ENCODE measurements around the gene TRMT10C. TPM values are rescaled to one million over a fixed set of nuclear protein-coding genes. Genes with fewer than 3 reads are reported as not detected.

Gene TRMT10C
- total and polyA plus RNA-seq, 2 donors (not counting 1 experiment from before 2014, with no cell fraction given): 20.6 to 23.8 TPM

GRCh38 chr3:101574388-101575112, 12.9 kb downstream of the TRMT10C start:
- no peaks in the 10 kb centered on the region for H4K20me1 ChIP-seq (ENCODE audit: control insufficient read depth, extremely low read depth, insufficient read depth, low read length)
- peak overlapping the region; percentile 47 for H2AFZ ChIP-seq (ENCODE audit: low read length)
- DNase-seq (ENCODE audit: low read depth in 2 of 2): peak; percentile 61 to 67
- H3K9me3 ChIP-seq (ENCODE audit: control insufficient read depth, insufficient read depth, low read depth, low read length): no peaks in the 10 kb centered on the region
- H3K4me2 ChIP-seq (ENCODE audit: extremely low read depth, insufficient read depth, low read length): peak overlapping the region; percentile 90
- peaks cover 2% of the 10 kb centered on the region for H3K4me1 ChIP-seq (ENCODE audit: control insufficient read depth, extremely low read depth, insufficient read depth, low read length)
- TF ChIP-seq EZH2 (IDR thresholded peaks at IDR 0.05; ENCODE audit: low read length, missing control alignments) (no peak), CTCF (conservative IDR thresholded peaks at IDR 0.05 in 1 of 2, IDR thresholded peaks at IDR 0.05 in 1 of 2; ENCODE audit: low read depth in 1 of 2, low read length in 2 of 2) (no peak)
- peaks cover 2% of the 10 kb centered on the region for H3K36me3 ChIP-seq (ENCODE audit: control insufficient read depth, insufficient read depth, low read length)
- peak overlapping the region; percentile 97 for H3K27ac ChIP-seq (ENCODE audit: insufficient read depth, low read length)
- peak overlapping the region; percentile 93 for H3K9ac ChIP-seq (ENCODE audit: insufficient read depth, low read length)
- peaks cover 53% of the 10 kb centered on the region for H3K79me2 ChIP-seq (ENCODE audit: control insufficient read depth, insufficient read depth, low read length)
- H3K4me3 ChIP-seq (replicated peaks in 1 of 4; ENCODE audit: control extremely low read depth in 1 of 4, insufficient read depth in 1 of 4, low read depth in 3 of 4, low read length in 4 of 4): peak overlapping the region; percentile 91 to 100 (median 99)
- H3K27me3 ChIP-seq (ENCODE audit: control insufficient read depth, insufficient read depth, low read length): no peaks in the 10 kb centered on the region

GRCh38 chr3:101577286-101577685, 15.6 kb downstream of the TRMT10C start:
- H3K4me1 ChIP-seq (ENCODE audit: control insufficient read depth, extremely low read depth, insufficient read depth, low read length): peaks cover 2% of the 10 kb centered on the region
- H3K27ac ChIP-seq (ENCODE audit: insufficient read depth, low read length): no peak overlapping the region
- H3K27me3 ChIP-seq (ENCODE audit: control insufficient read depth, insufficient read depth, low read length): no peaks in the 10 kb centered on the region
- no peak overlapping the region for H3K4me3 ChIP-seq (replicated peaks in 1 of 4; ENCODE audit: control extremely low read depth in 1 of 4, insufficient read depth in 1 of 4, low read depth in 3 of 4, low read length in 4 of 4)
- no peak overlapping the region for H3K4me2 ChIP-seq (ENCODE audit: extremely low read depth, insufficient read depth, low read length)
- H3K79me2 ChIP-seq (ENCODE audit: control insufficient read depth, insufficient read depth, low read length): peaks cover 72% of the 10 kb centered on the region
- H3K9ac ChIP-seq (ENCODE audit: insufficient read depth, low read length): no peak overlapping the region
- peaks cover 2% of the 10 kb centered on the region for H3K36me3 ChIP-seq (ENCODE audit: control insufficient read depth, insufficient read depth, low read length)
- no peak for DNase-seq (ENCODE audit: low read depth in 2 of 2)
- no peaks in the 10 kb centered on the region for H4K20me1 ChIP-seq (ENCODE audit: control insufficient read depth, extremely low read depth, insufficient read depth, low read length)
- no peak overlapping the region for H2AFZ ChIP-seq (ENCODE audit: low read length)
- H3K9me3 ChIP-seq (ENCODE audit: control insufficient read depth, insufficient read depth, low read depth, low read length): no peaks in the 10 kb centered on the region
- no peak for TF ChIP-seq EZH2 (IDR thresholded peaks at IDR 0.05; ENCODE audit: low read length, missing control alignments)
- no peak for TF ChIP-seq CTCF (conservative IDR thresholded peaks at IDR 0.05 in 1 of 2, IDR thresholded peaks at IDR 0.05 in 1 of 2; ENCODE audit: low read depth in 1 of 2, low read length in 2 of 2)

- peaks cover 2% of the 10 kb centered on the region for H3K36me3 ChIP-seq (ENCODE audit: control insufficient read depth, insufficient read depth, low read length)
- TF ChIP-seq EZH2 (IDR thresholded peaks at IDR 0.05; ENCODE audit: low read length, missing control alignments) (no peak), CTCF (conservative IDR thresholded peaks at IDR 0.05 in 1 of 2, IDR thresholded peaks at IDR 0.05 in 1 of 2; ENCODE audit: low read depth in 1 of 2, low read length in 2 of 2) (no peak)
Measured at GRCh38 chr3:101588616-101589015, 26.9 kb downstream of the TRMT10C start.

More at GRCh38 chr3:101588616-101589015, 26.9 kb downstream of the TRMT10C start:
- H3K27ac ChIP-seq (ENCODE audit: insufficient read depth, low read length): no peak overlapping the region
- H3K4me1 ChIP-seq (ENCODE audit: control insufficient read depth, extremely low read depth, insufficient read depth, low read length): no peaks in the 10 kb centered on the region
- H3K27me3 ChIP-seq (ENCODE audit: control insufficient read depth, insufficient read depth, low read length): no peaks in the 10 kb centered on the region
- H3K4me3 ChIP-seq (replicated peaks in 1 of 4; ENCODE audit: control extremely low read depth in 1 of 4, insufficient read depth in 1 of 4, low read depth in 3 of 4, low read length in 4 of 4): no peak overlapping the region
- H2AFZ ChIP-seq (ENCODE audit: low read length): no peak overlapping the region
- no peak overlapping the region for H3K4me2 ChIP-seq (ENCODE audit: extremely low read depth, insufficient read depth, low read length)
- no peaks in the 10 kb centered on the region for H4K20me1 ChIP-seq (ENCODE audit: control insufficient read depth, extremely low read depth, insufficient read depth, low read length)
- no peak for DNase-seq (ENCODE audit: low read depth in 2 of 2)
- no peak overlapping the region for H3K9ac ChIP-seq (ENCODE audit: insufficient read depth, low read length)
- peaks cover 16% of the 10 kb centered on the region for H3K79me2 ChIP-seq (ENCODE audit: control insufficient read depth, insufficient read depth, low read length)
- H3K9me3 ChIP-seq (ENCODE audit: control insufficient read depth, insufficient read depth, low read depth, low read length): no peaks in the 10 kb centered on the region

Data from fibroblast of lung (primary cell).